H4 (cell line): Measurements from ENCODE around the gene INPP5A. TPM values are rescaled to one million over a fixed set of nuclear protein-coding genes. Genes with fewer than 3 reads are reported as not detected.

Experiments
- DNase-seq: peaks from one replicate; pipeline ENCODE4 v3.0.0-alpha.2; 2015; ENCODE audit warnings: low spot score
- total RNA-seq: library from RNA; depleted of rRNA; stranded (reverse); fragments of >200 nt; shearing (Covaris generic); gene quantifications from 2 replicates; pipeline ENCODE4 v1.2.3, GENCODE V29; 2014

Gene INPP5A
- total RNA-seq, 1 experiment from 2014 or later, result 21.0 TPM

GRCh38 chr10:132688580-132689420 lies 151.2 kb downstream of the INPP5A start:
- no peak for DNase-seq

GRCh38 chr10:132689721-132690360 lies 152.3 kb downstream of the INPP5A start:
- no peak for DNase-seq

GRCh38 chr10:132690401-132690800 lies 152.8 kb downstream of the INPP5A start:
- no peak for DNase-seq

GRCh38 chr10:132690821-132691610 lies 153.4 kb downstream of the INPP5A start:
- no peak for DNase-seq

- DNase-seq, result no peak
Measured at GRCh38 chr10:132691711-132692153, 154.1 kb downstream of the INPP5A start.

- DNase-seq, result no peak
Measured at GRCh38 chr10:132692311-132692710, 154.7 kb downstream of the INPP5A start.

- DNase-seq, result no peak
Measured at GRCh38 chr10:132693676-132694075, 156.1 kb downstream of the INPP5A start.

GRCh38 chr10:132696204-132696603 lies 158.6 kb downstream of the INPP5A start:
- no peak for DNase-seq

- DNase-seq, result no peak
Measured at GRCh38 chr10:132696728-132697577, 159.4 kb downstream of the INPP5A start.

GRCh38 chr10:132697578-132698200 lies 160.1 kb downstream of the INPP5A start:
- no peak for DNase-seq

GRCh38 chr10:132698211-132698751 lies 160.7 kb downstream of the INPP5A start:
- no peak for DNase-seq

- no peak for DNase-seq
Measured at GRCh38 chr10:132698761-132699391, 161.3 kb downstream of the INPP5A start.

- no peak for DNase-seq
Measured at GRCh38 chr10:132699411-132700155, 162.0 kb downstream of the INPP5A start.

GRCh38 chr10:132700156-132701098 lies 162.8 kb downstream of the INPP5A start:
- DNase-seq, result no peak

- no peak for DNase-seq
Measured at GRCh38 chr10:132701099-132701845, 163.7 kb downstream of the INPP5A start.

GRCh38 chr10:132701846-132702190 lies 164.2 kb downstream of the INPP5A start:
- DNase-seq, result no peak

- no peak for DNase-seq
Measured at GRCh38 chr10:132702601-132703418, 165.2 kb downstream of the INPP5A start.
